Right lobe of liver (tissue), 6 donors: ENCODE measurements around the gene CHMP6. TPM values are rescaled to one million over a fixed set of nuclear protein-coding genes. Genes with fewer than 3 reads are reported as not detected.

Source experiments
- ATAC-seq, 4 donors: fragments of 200-7000 bp; cut with Tn5 transposase; one replicate each; pipeline ENCODE4 v1.9.1; 2020; ENCODE audit warnings: mild to moderate bottlenecking in 4 of 4, moderate library complexity in 4 of 4
- DNase-seq, 3 donors: peaks; one replicate each; pipeline ENCODE4 v3.0.0-alpha.2; 2020
- H3K27ac ChIP-seq, 3 donors: fragments of 200-600 bp; one replicate each; pipeline ENCODE4 v1.8.0; 2022
- H3K27me3 ChIP-seq, 2 donors: fragments of 200-600 bp; one replicate each; pipeline ENCODE4 v1.8.0; 2022
- H3K36me3 ChIP-seq, 4 donors: fragments of 200-600 bp; sonication (generic) in 1 of 4; one replicate each; pipeline versions ENCODE4 v1.5.1 to v1.8.0; 2017 to 2022; ENCODE audit warnings: control low read depth in 1 of 4
- H3K4me1 ChIP-seq, 4 donors: fragments of 200-600 bp; sonication (generic) in 1 of 4; one replicate each; pipeline versions ENCODE4 v1.5.1 to v1.8.0; 2017 to 2022; ENCODE audit warnings: control low read depth in 1 of 4
- H3K4me3 ChIP-seq, 3 donors: fragments of 200-600 bp; one replicate each; pipeline ENCODE4 v1.8.0; 2022
- H3K9me3 ChIP-seq, 4 donors: fragments of 200-600 bp; sonication (generic) in 1 of 4; one replicate each; pipeline versions ENCODE4 v1.5.1 to v1.8.0; 2017 to 2022; ENCODE audit warnings: control low read depth in 1 of 4
- CTCF ChIP-seq, 4 donors: fragments of 200-600 bp in 3 of 4; fragments of 450-650 bp in 1 of 4; IDR thresholded peaks; one replicate each; pipeline versions ENCODE4 v1.5.1 to v1.8.0; 2016 to 2022; ENCODE audit warnings: antibody characterized with exemption in 4 of 4, mild to moderate bottlenecking in 2 of 4
- POLR2A ChIP-seq: fragments of 450-650 bp; IDR thresholded peaks from one replicate; pipeline ENCODE4 v1.6.1; 2017; ENCODE audit warnings: antibody characterized with exemption, mild to moderate bottlenecking
- WGBS: methylation state at CpG from one replicate; pipeline ENCODE4 v1.1.6; 2018; ENCODE audit warnings: low coverage, low lambda C conversion rate; ENCODE audit not compliant: insufficient coverage; ENCODE audit errors: missing lambda C conversion rate; 5-methylcytosine and 5-hydroxymethylcytosine counted together
- intact Hi-C, 2 donors: fragments of 100-400 bp; cut with DNase I; formaldehyde crosslinking; loops; one replicate each; pipeline versions ENCODE4 v1.11.2 to v1.14.1; 2022
- total RNA-seq, 6 experiments: library from RNA; depleted of rRNA in 2 of 6; stranded (reverse); fragments of >200 nt in 2 of 6; fragmentation: NEBNext Ultra II Directional in 3 of 6; extraction: Animal tissue kit (Norgen Biotek cat#: 25700) in 3 of 6; gene quantifications; one replicate each; pipeline versions ENCODE4 v1.1.0 to v1.2.4, GENCODE V29; 2016 to 2023
- donor health status: DM: no; HTN: yes; CAD: no.
- donor health status: DM: no; HTN: no; CAD: no.
- donor health status: DM: no; HTN: no; CAD: no.
- donor health status: DM: no; HTN: yes; CAD: no.
- donor health status: DM: no; HTN: yes; CAD: no.

The CHMP6 gene
- total RNA-seq, 6 experiments from 2014 or later: 13.4 to 27.8 (median 15.6) TPM

- ATAC-seq: peak in 3 of 4 donors; percentile 7 to 49 (median 14)
- WGBS: 17% methylated on average over 1 of the region's 11 CpGs
- intact Hi-C loops: no loop called here
- H3K9me3 ChIP-seq: no peaks in the 10 kb centered on the region
- H3K36me3 ChIP-seq: no peaks in the 10 kb centered on the region
- DNase-seq: no peak
- H3K4me1 ChIP-seq: peaks cover 0 to 19% (median 10%) of the 10 kb centered on the region in 4 donors
- H3K27me3 ChIP-seq: no peaks in the 10 kb centered on the region
- H3K4me3 ChIP-seq: no peak overlapping the region
- no peak overlapping the region for H3K27ac ChIP-seq
- no peak for TF ChIP-seq POLR2A
- no peak for TF ChIP-seq CTCF (IDR thresholded peaks at IDR 0.05)
Observed at GRCh38 chr17:80989586-80989913, 2.1 kb upstream of the CHMP6 start.

GRCh38 chr17:80990921-80991644 is 558 bp upstream of the CHMP6 start:
- peak in 1 of 3 donors; percentile 68 for DNase-seq
- WGBS: 17% methylated on average over 13 of the region's 22 CpGs
- intact Hi-C loops: loop anchor here in 1 of 2 donors (10.0 kb wide), 1 partner anchor 114 kb away; no protein-coding TSS in a partner anchor
- Histone ChIP-seq H3K9me3 (no peaks in the 10 kb centered on the region), H3K36me3 (peaks cover 0 to 8% (median 2%) of the 10 kb centered on the region in 4 donors), H3K27me3 (no peaks in the 10 kb centered on the region), H3K4me3 (peak overlapping the region; percentile 87 to 98 (median 87)), H3K4me1 (peaks cover 0 to 19% (median 10%) of the 10 kb centered on the region in 4 donors), H3K27ac (peak overlapping the region; percentile 36 to 73 (median 57))
- TF ChIP-seq POLR2A (no peak), CTCF (IDR thresholded peaks at IDR 0.05) (no peak)
- ATAC-seq: peak in 3 of 4 donors; percentile 20 to 36 (median 22)

- DNase-seq: peak in 1 of 3 donors; percentile 61
- Histone ChIP-seq H3K27ac (peak overlapping the region; percentile 36 to 73 (median 57)), H3K4me3 (peak overlapping the region; percentile 87 to 98 (median 87)), H3K4me1 (peaks cover 0 to 19% (median 10%) of the 10 kb centered on the region in 4 donors), H3K36me3 (peaks cover 0 to 21% (median 6%) of the 10 kb centered on the region in 4 donors), H3K9me3 (no peaks in the 10 kb centered on the region), H3K27me3 (no peaks in the 10 kb centered on the region)
- peak in 2 of 4 donors; percentile 2 to 15 for ATAC-seq
- WGBS: 2% methylated on average over 33 of the region's 90 CpGs
- TF ChIP-seq CTCF (IDR thresholded peaks at IDR 0.05): no peak
- peak; percentile 4 for TF ChIP-seq POLR2A
- intact Hi-C loops: loop anchor here in 1 of 2 donors (10.0 kb wide), 1 partner anchor 112 kb away; no protein-coding TSS in a partner anchor
Observed at GRCh38 chr17:80992077-80992947, 671 bp downstream of the CHMP6 start.

DNA sequence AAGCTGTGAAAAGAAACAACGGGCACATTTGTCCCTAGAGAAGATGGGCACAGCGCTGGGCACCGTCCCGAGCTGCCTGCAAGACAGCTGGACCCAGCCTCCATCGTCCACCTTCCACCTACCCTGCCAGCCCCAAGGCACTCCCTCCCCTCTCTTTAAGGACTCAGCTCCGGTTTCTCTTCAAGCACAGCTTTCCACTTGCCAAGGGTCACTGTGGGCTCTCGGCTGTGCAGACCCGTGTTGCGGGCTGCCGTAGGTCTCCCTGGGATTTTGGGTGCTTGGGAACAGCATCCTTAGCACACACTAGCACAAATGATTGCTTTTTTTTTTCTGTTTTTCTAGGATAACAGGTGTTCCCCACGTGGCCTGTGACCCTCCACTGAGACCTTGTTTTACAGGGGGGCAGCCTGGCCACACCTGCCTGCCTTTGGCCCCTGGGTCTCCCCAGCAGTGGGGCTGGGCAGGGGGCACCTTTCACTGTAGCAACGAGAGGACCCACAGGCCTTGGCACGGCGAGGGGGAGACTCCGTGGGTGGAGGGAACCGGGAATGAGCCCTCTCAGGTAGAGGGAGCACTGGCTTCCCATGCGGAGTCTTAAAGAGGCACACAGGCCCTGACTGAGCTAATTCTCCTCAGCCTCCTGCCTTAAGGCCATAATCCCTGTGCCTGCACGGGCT is 1.4 kb downstream of the CHMP6 start:
- WGBS: 24% methylated on average over 6 of the region's 18 CpGs
- H3K9me3 ChIP-seq: no peaks in the 10 kb centered on the region
- peak in 1 of 3 donors; percentile 45 for DNase-seq
- no peak overlapping the region for H3K27ac ChIP-seq
- ATAC-seq: no peak
- TF ChIP-seq POLR2A (no peak), CTCF (IDR thresholded peaks at IDR 0.05) (no peak)
- no peaks in the 10 kb centered on the region for H3K27me3 ChIP-seq
- intact Hi-C loops: loop anchor here in 1 of 2 donors (10.0 kb wide), 1 partner anchor 112 kb away; no protein-coding TSS in a partner anchor
- H3K4me3 ChIP-seq: peak overlapping the region; percentile 87 to 98 (median 87)
- H3K36me3 ChIP-seq: peaks cover 0 to 28% (median 7%) of the 10 kb centered on the region in 4 donors
- peaks cover 0 to 19% (median 10%) of the 10 kb centered on the region in 4 donors for H3K4me1 ChIP-seq
